Panc1 (cell line): ENCODE measurements around the gene PKNOX2. TPM values are rescaled to one million over a fixed set of nuclear protein-coding genes. Genes with fewer than 3 reads are reported as not detected.

Source experiments
- ATAC-seq: fragments of 200-7000 bp; cut with Tn5 transposase; 2 replicates; pipeline ENCODE4 v1.9.1; 2020; ENCODE audit warnings: mild to moderate bottlenecking, moderate library complexity
- BruUV-seq: library from RNA; stranded (reverse); fragments of 400-500 nt; replicated peaks from 2 replicates; lab custom pipeline; 2021; lab: Mats Ljungman, UMichigan
- CTCF ChIA-PET: fragments of 300-600 bp; sonication (Branson Sonifier 250); formaldehyde crosslinking; loops from one replicate; lab custom pipeline; 2022; ENCODE audit warnings: antibody characterized with exemption; lab: Charles Lee
- POLR2A ChIA-PET: fragments of 300-600 bp; sonication (Branson Sonifier 250); formaldehyde crosslinking; loops from one replicate; lab custom pipeline; 2022; ENCODE audit warnings: antibody characterized with exemption; lab: Charles Lee
- DNase-seq: peaks from one replicate; pipeline ENCODE4 v3.0.0-alpha.2; 2010; ENCODE audit warnings: low read depth, low spot score
- H3K27ac ChIP-seq: 2 replicates; pipeline ENCODE4 v1.5.1; 2011; ENCODE audit warnings: mild to moderate bottlenecking, low read length, inconsistent platforms
- H3K27me3 ChIP-seq: fragments of 200-500 bp; sonication (Bioruptor generic); 2 replicates; pipeline ENCODE4 v1.6.0; 2014; ENCODE audit warnings: low read length, inconsistent platforms; ENCODE audit not compliant: control insufficient read depth, insufficient read depth
- H3K36me3 ChIP-seq: fragments of 200-500 bp; sonication (Bioruptor generic); 2 replicates; pipeline ENCODE4 v1.5.1; 2014; ENCODE audit warnings: inconsistent platforms, mild to moderate bottlenecking, low read length, moderate library complexity; ENCODE audit not compliant: control insufficient read depth, insufficient read depth
- H3K4me1 ChIP-seq: 2 replicates; pipeline ENCODE4 v1.5.1; 2011; ENCODE audit warnings: inconsistent platforms, mild to moderate bottlenecking, low read length, moderate library complexity; ENCODE audit not compliant: control insufficient read depth, insufficient read depth
- H3K4me3 ChIP-seq, 2 experiments: 2 replicates each; pipeline ENCODE4 v1.5.1; 2011 to 2012; ENCODE audit warnings: low read depth in 2 of 2, low read length in 2 of 2, mild to moderate bottlenecking in 2 of 2, inconsistent platforms in 1 of 2, moderate library complexity in 1 of 2
- H3K9me3 ChIP-seq: fragments of 200-500 bp; sonication (Bioruptor generic); 2 replicates; pipeline ENCODE4 v1.5.1; 2014; ENCODE audit warnings: low read depth, mild to moderate bottlenecking, inconsistent platforms, low read length, moderate library complexity; ENCODE audit not compliant: control insufficient read depth, insufficient read depth
- POLR2AphosphoS5 ChIP-seq: IDR thresholded peaks from 2 replicates; pipeline ENCODE4 v1.6.1; 2012; ENCODE audit warnings: mild to moderate bottlenecking, low read depth, low read length, moderate library complexity
- SIN3A ChIP-seq: IDR thresholded peaks from 2 replicates; pipeline ENCODE4 v1.6.1; 2012; ENCODE audit warnings: low read depth, mild to moderate bottlenecking, low read length, moderate library complexity, borderline replicate concordance; ENCODE audit not compliant: insufficient read depth
- TCF7L2 ChIP-seq: IDR thresholded peaks from 2 replicates; pipeline ENCODE4 v1.6.1; 2011; ENCODE audit warnings: mild to moderate bottlenecking, low read depth, low read length, inconsistent platforms
- in situ Hi-C: cut with HindIII; loops from 2 replicates; pipeline ENCODE4 v1.10.0; 2016; ENCODE audit warnings: low sequenced_read_pairs, low pct_unique_long_range_greater_than_20kb
- intact Hi-C: fragments of 100-400 bp; cut with micrococcal nuclease; formaldehyde crosslinking; loops from one replicate; pipeline ENCODE4 v1.10.0; 2022; ENCODE audit not compliant: unreplicated experiment
- total RNA-seq: library from RNA; stranded (reverse); gene quantifications from one replicate; pipeline ENCODE4 v1.2.1, GENCODE V29; 2021; ENCODE audit not compliant: unreplicated experiment
- TF ChIP-seq, protein P1 (sequence below): fragments of 450-650 bp; IDR thresholded peaks from 2 replicates; pipeline ENCODE4 v1.5.1; 2017; ENCODE audit warnings: mild to moderate bottlenecking
- TF ChIP-seq, protein P2 (sequence below), 2 experiments: IDR thresholded peaks; 2 replicates each; pipeline ENCODE4 v1.6.1; 2011 to 2012; ENCODE audit warnings: low read depth in 2 of 2, control low read depth in 1 of 2, low read length in 1 of 2, mild to moderate bottlenecking in 1 of 2, moderate library complexity in 1 of 2; ENCODE audit not compliant: insufficient read depth in 1 of 2

Gene PKNOX2
- total RNA-seq, 1 experiment from 2014 or later, result not detected

DNA sequence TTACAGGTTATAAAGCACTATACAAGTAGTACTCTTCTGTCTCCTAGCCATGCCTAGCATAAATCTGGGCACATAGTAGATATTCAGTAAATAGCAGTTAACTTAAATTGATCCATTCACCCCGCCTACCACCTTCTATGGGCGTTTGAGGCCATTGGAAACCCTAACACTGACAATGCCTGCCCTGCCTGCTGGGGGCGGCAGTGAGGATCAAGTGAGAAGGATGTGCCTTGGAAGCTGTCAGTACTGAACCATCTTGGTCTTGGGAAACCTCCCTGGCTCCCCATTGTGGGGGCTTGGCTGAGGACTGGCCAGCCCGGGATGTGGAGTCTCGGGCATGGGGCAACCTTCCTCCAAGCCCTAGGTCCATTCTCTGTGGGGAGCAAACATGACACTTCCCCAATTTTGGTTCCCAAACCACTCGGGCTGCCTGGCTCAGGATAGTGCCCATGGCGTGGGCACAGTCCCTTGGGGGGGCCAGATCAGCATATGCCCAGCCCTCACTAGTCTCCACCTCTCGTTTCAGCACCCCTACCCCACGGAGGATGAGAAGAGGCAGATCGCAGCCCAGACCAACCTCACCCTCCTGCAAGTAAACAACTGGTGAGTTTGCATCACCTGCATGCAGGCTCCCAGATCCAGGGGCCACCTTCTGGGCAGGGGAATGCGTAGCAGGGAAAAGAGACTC is 264.1 kb downstream of the PKNOX2 start:
- TF ChIP-seq, protein P1, sequence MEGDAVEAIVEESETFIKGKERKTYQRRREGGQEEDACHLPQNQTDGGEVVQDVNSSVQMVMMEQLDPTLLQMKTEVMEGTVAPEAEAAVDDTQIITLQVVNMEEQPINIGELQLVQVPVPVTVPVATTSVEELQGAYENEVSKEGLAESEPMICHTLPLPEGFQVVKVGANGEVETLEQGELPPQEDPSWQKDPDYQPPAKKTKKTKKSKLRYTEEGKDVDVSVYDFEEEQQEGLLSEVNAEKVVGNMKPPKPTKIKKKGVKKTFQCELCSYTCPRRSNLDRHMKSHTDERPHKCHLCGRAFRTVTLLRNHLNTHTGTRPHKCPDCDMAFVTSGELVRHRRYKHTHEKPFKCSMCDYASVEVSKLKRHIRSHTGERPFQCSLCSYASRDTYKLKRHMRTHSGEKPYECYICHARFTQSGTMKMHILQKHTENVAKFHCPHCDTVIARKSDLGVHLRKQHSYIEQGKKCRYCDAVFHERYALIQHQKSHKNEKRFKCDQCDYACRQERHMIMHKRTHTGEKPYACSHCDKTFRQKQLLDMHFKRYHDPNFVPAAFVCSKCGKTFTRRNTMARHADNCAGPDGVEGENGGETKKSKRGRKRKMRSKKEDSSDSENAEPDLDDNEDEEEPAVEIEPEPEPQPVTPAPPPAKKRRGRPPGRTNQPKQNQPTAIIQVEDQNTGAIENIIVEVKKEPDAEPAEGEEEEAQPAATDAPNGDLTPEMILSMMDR, result no peak
- TF ChIP-seq POLR2AphosphoS5, result no peak
- intact Hi-C loops (no loop called here), in situ Hi-C loops (no loop called here)
- Histone ChIP-seq H3K9me3 (no peaks in the 10 kb centered on the region), H3K4me1 (peaks cover 3% of the 10 kb centered on the region), H3K36me3 (no peaks in the 10 kb centered on the region), H3K27me3 (peaks cover 27% of the 10 kb centered on the region), H3K4me3 (no peak overlapping the region), H3K27ac (no peak overlapping the region)
- no peak for DNase-seq
- CTCF ChIA-PET, result interaction anchor here (0.6 to 1.6 kb wide), 5 partner anchors 10 to 194 kb away, joined by 3 to 11 read pairs (median 3); no protein-coding TSS in a partner anchor
- BruUV-seq, result no TSS peak
- ATAC-seq, result peak; percentile 17
- POLR2A ChIA-PET, result interaction anchor here (0.5 kb wide), 1 partner anchor 230 kb away, joined by 5 read pairs; no protein-coding TSS in a partner anchor

DNA sequence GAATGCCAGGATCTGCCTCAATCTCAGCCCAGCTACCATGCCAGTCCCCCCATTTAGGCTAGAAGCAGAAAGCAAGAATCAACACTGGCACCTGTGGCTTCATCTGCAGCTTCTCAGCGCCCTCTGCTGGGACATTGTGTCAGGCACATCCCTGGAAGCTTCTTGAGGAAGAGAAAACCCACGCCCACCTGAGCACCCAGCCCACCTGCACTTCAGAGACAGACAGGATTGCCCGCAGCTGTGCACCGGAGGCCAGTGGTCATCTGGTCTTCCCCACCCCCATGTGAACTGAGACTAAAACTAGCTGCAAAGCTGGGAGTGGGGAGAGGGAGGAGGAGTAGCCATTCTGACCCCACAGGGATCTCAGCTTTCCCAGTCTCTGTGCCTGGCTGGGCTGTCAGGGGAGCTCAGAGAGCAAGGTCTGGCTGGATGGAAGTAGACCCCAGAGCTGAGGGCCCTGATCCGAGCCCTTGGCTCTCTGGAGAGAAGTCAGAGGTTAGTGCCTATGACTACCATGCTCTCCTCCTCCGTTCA is 264.7 kb downstream of the PKNOX2 start:
- Histone ChIP-seq H3K27me3 (peaks cover 25% of the 10 kb centered on the region), H3K4me3 (no peak overlapping the region), H3K27ac (no peak overlapping the region), H3K36me3 (no peaks in the 10 kb centered on the region), H3K9me3 (no peaks in the 10 kb centered on the region), H3K4me1 (peaks cover 3% of the 10 kb centered on the region)
- TF ChIP-seq SIN3A, result no peak
- TF ChIP-seq, protein P1, result peak; percentile 95
- TF ChIP-seq, protein P2, sequence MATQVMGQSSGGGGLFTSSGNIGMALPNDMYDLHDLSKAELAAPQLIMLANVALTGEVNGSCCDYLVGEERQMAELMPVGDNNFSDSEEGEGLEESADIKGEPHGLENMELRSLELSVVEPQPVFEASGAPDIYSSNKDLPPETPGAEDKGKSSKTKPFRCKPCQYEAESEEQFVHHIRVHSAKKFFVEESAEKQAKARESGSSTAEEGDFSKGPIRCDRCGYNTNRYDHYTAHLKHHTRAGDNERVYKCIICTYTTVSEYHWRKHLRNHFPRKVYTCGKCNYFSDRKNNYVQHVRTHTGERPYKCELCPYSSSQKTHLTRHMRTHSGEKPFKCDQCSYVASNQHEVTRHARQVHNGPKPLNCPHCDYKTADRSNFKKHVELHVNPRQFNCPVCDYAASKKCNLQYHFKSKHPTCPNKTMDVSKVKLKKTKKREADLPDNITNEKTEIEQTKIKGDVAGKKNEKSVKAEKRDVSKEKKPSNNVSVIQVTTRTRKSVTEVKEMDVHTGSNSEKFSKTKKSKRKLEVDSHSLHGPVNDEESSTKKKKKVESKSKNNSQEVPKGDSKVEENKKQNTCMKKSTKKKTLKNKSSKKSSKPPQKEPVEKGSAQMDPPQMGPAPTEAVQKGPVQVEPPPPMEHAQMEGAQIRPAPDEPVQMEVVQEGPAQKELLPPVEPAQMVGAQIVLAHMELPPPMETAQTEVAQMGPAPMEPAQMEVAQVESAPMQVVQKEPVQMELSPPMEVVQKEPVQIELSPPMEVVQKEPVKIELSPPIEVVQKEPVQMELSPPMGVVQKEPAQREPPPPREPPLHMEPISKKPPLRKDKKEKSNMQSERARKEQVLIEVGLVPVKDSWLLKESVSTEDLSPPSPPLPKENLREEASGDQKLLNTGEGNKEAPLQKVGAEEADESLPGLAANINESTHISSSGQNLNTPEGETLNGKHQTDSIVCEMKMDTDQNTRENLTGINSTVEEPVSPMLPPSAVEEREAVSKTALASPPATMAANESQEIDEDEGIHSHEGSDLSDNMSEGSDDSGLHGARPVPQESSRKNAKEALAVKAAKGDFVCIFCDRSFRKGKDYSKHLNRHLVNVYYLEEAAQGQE (IDR thresholded peaks at IDR 0.05; ENCODE audit: insufficient read depth in 1 of 2, low read depth in 2 of 2, low read length in 1 of 2), result no peak
- TF ChIP-seq POLR2AphosphoS5, result no peak
- TF ChIP-seq TCF7L2, result no peak
- in situ Hi-C loops, result no loop called here
- DNase-seq, result no peak
- no TSS peak for BruUV-seq
- intact Hi-C loops, result no loop called here
- ChIA-PET POLR2A (interaction anchor here (0.5 kb wide), 1 partner anchor 229 kb away, joined by 5 read pairs; no protein-coding TSS in a partner anchor), CTCF (interaction anchor here (0.6 to 1.6 kb wide), 6 partner anchors 9 to 193 kb away, joined by 3 to 11 read pairs (median 3); no protein-coding TSS in a partner anchor)
- peak; percentile 56; the same call in 1 of the 2 replicates for ATAC-seq
